ENCODE results near the gene KLHL30. TPM values are rescaled to one million over a fixed set of nuclear protein-coding genes. Genes with fewer than 3 reads are reported as not detected.

Gene KLHL30
- total RNA-seq, 1 experiment from 2014 or later: not detected

- no peak overlapping the region for H2AK5ac ChIP-seq (ENCODE audit: insufficient read length, low read length)
- no CpG with 5 or more reads among the region's 7 CpGs for WGBS (ENCODE audit: extremely low coverage, insufficient read length, low lambda C conversion rate)
- no peak overlapping the region for H2BK120ac ChIP-seq (ENCODE audit: low read depth, low read length, poor library complexity, severe bottlenecking)
- no peak overlapping the region for H2BK5ac ChIP-seq (ENCODE audit: insufficient read length, low read length)
- no peak overlapping the region for H4K91ac ChIP-seq (ENCODE audit: insufficient read length, low read depth, low read length)
- no peaks in the 10 kb centered on the region for H3K23me2 ChIP-seq (ENCODE audit: insufficient read length, low read depth, low read length, poor library complexity, severe bottlenecking)
- H3K4ac ChIP-seq (ENCODE audit: low read depth, low read length): no peak overlapping the region
- H2BK20ac ChIP-seq (ENCODE audit: low read depth, low read length, poor library complexity, severe bottlenecking): no peak overlapping the region
- no peak overlapping the region for H2AFZ ChIP-seq (ENCODE audit: low read length)
- H4K5ac ChIP-seq (ENCODE audit: insufficient read length, low read depth, low read length): no peak overlapping the region
- no peak overlapping the region for H4K8ac ChIP-seq (replicated peaks; ENCODE audit: insufficient read length, low read depth, low read length)
- H3K9me3 ChIP-seq (ENCODE audit: control insufficient read depth, low read depth, low read length): no peaks in the 10 kb centered on the region
- no peak for DNase-seq
- no peak overlapping the region for H3K56ac ChIP-seq (ENCODE audit: insufficient read length, low read depth, low read length)
- H3K36me3 Mint-ChIP-seq (ENCODE audit: insufficient read depth in 1 of 3, low read depth in 3 of 3): no peaks in the 10 kb centered on the region
- no peak overlapping the region for H3K23ac ChIP-seq (ENCODE audit: insufficient read length, low read depth, low read length)
- H4K20me1 ChIP-seq (ENCODE audit: control insufficient read depth, insufficient read depth, insufficient read length): peaks cover 2% of the 10 kb centered on the region
- no peaks in the 10 kb centered on the region for H3K9me3 Mint-ChIP-seq
- no peak overlapping the region for H3K4me2 ChIP-seq (ENCODE audit: insufficient read depth, insufficient read length, low read length)
- no peaks in the 10 kb centered on the region; the same call in 1 of the 2 replicates for H3K27me3 Mint-ChIP-seq (ENCODE audit: low read depth)
- H3K27ac ChIP-seq (ENCODE audit: insufficient read length, low read depth, low read length): no peak overlapping the region
- H2BK12ac ChIP-seq (ENCODE audit: insufficient read length, low read depth, low read length): no peak overlapping the region
- H3K27me3 ChIP-seq (ENCODE audit: insufficient read depth, low read length): no peaks in the 10 kb centered on the region
- no peak overlapping the region for H3K14ac ChIP-seq (ENCODE audit: insufficient read depth, low read length)
- H3K27ac Mint-ChIP-seq: no peak overlapping the region
- H3K79me1 ChIP-seq (ENCODE audit: insufficient read depth, low read depth, low read length, poor library complexity, severe bottlenecking): no peaks in the 10 kb centered on the region
- H3K18ac ChIP-seq (ENCODE audit: insufficient read length, low read depth, low read length): no peak overlapping the region
- H3K9ac ChIP-seq (ENCODE audit: extremely low read depth, insufficient read length, low read length): no peak overlapping the region
- no peak overlapping the region for H2BK15ac ChIP-seq (ENCODE audit: low read depth, low read length)
- no peaks in the 10 kb centered on the region for H3K4me1 ChIP-seq (ENCODE audit: insufficient read depth, low read length)
- H3K4me3 Mint-ChIP-seq: no peak overlapping the region
- H3K79me2 ChIP-seq (ENCODE audit: insufficient read depth, low read length): no peaks in the 10 kb centered on the region
- H3T11ph ChIP-seq (ENCODE audit: low read length): no peak overlapping the region
- H3K4me1 Mint-ChIP-seq: no peaks in the 10 kb centered on the region
- TF ChIP-seq, protein P1, sequence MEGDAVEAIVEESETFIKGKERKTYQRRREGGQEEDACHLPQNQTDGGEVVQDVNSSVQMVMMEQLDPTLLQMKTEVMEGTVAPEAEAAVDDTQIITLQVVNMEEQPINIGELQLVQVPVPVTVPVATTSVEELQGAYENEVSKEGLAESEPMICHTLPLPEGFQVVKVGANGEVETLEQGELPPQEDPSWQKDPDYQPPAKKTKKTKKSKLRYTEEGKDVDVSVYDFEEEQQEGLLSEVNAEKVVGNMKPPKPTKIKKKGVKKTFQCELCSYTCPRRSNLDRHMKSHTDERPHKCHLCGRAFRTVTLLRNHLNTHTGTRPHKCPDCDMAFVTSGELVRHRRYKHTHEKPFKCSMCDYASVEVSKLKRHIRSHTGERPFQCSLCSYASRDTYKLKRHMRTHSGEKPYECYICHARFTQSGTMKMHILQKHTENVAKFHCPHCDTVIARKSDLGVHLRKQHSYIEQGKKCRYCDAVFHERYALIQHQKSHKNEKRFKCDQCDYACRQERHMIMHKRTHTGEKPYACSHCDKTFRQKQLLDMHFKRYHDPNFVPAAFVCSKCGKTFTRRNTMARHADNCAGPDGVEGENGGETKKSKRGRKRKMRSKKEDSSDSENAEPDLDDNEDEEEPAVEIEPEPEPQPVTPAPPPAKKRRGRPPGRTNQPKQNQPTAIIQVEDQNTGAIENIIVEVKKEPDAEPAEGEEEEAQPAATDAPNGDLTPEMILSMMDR (conservative IDR thresholded peaks at IDR 0.05): no peak
These were observed 1.6 kb downstream of the KLHL30 start for GRCh38 chr2:238140040-238140439.
